ENCODE measurements around the gene UNK. TPM values are rescaled to one million over a fixed set of nuclear protein-coding genes. Genes with fewer than 3 reads are reported as not detected.

The UNK gene
- total and polyA plus RNA-seq, 2 donors, result 13.7 to 31.6 TPM

- Histone ChIP-seq H3K4me1 (ENCODE audit: control insufficient read depth in 2 of 2, insufficient read depth in 2 of 2, low read length in 2 of 2) (peaks cover 9 to 30% of the 10 kb centered on the region in 2 donors), H3K27ac (ENCODE audit: low read depth in 1 of 2, low read length in 1 of 2) (no peak overlapping the region), H3K4me3 (ENCODE audit: low read length in 2 of 2) (no peak overlapping the region), H3K36me3 (ENCODE audit: control insufficient read depth in 2 of 2, insufficient read depth in 2 of 2, low read length in 1 of 2) (peaks cover 43 to 52% of the 10 kb centered on the region in 2 donors), H3K27me3 (ENCODE audit: control insufficient read depth in 2 of 2, insufficient read depth in 1 of 2, low read length in 1 of 2) (no peaks in the 10 kb centered on the region), H3K9me3 (ENCODE audit: control insufficient read depth in 2 of 2, insufficient read depth in 1 of 2, low read length in 1 of 2) (no peaks in the 10 kb centered on the region)
- DNase-seq (ENCODE audit: low read depth in 6 of 9, low spot score in 9 of 9), result no peak
- 97% methylated on average over 36 of the region's 36 CpGs for WGBS
Measured at GRCh38 chr17:75839942-75840798, 55.6 kb downstream of the UNK start.

DNA sequence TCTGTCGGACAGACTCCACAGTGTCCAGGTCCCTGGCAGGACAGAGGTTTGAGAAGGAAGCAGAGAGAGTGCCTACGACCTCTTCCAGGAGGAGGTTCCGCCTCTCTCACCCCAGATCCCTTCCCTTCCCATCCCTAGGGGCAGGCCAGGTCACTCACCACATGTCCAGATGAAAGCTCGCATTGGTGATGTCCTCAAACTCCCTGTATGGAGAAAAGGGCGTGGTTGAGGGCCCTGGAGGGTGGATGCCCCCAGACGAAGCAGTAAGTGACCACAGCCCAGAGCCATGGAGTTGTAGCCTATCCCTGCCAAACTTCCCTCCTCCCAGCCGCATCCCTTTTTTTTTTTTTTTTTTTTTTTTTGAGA is 56.2 kb downstream of the UNK start:
- peaks cover 38 to 47% of the 10 kb centered on the region in 2 donors for H3K36me3 ChIP-seq (ENCODE audit: control insufficient read depth in 2 of 2, insufficient read depth in 2 of 2, low read length in 1 of 2)
- no peaks in the 10 kb centered on the region for H3K9me3 ChIP-seq (ENCODE audit: control insufficient read depth in 2 of 2, insufficient read depth in 1 of 2, low read length in 1 of 2)
- no peaks in the 10 kb centered on the region for H3K27me3 ChIP-seq (ENCODE audit: control insufficient read depth in 2 of 2, insufficient read depth in 1 of 2, low read length in 1 of 2)
- no peak overlapping the region for H3K4me3 ChIP-seq (ENCODE audit: low read length in 2 of 2)
- 90% methylated on average over 7 of the region's 7 CpGs for WGBS
- no peak for DNase-seq (ENCODE audit: low read depth in 6 of 9, low spot score in 9 of 9)
- no peak overlapping the region for H3K27ac ChIP-seq (ENCODE audit: low read depth in 1 of 2, low read length in 1 of 2)
- H3K4me1 ChIP-seq (ENCODE audit: control insufficient read depth in 2 of 2, insufficient read depth in 2 of 2, low read length in 2 of 2), result peaks cover 9 to 36% of the 10 kb centered on the region in 2 donors

- H3K4me3 ChIP-seq (ENCODE audit: low read length in 2 of 2), result peak overlapping the region in 1 of 2 donors; percentile 91
- no peaks in the 10 kb centered on the region for H3K9me3 ChIP-seq (ENCODE audit: control insufficient read depth in 2 of 2, insufficient read depth in 1 of 2, low read length in 1 of 2)
- no peaks in the 10 kb centered on the region for H3K27me3 ChIP-seq (ENCODE audit: control insufficient read depth in 2 of 2, insufficient read depth in 1 of 2, low read length in 1 of 2)
- H3K4me1 ChIP-seq (ENCODE audit: control insufficient read depth in 2 of 2, insufficient read depth in 2 of 2, low read length in 2 of 2), result peaks cover 9 to 42% of the 10 kb centered on the region in 2 donors
- no peak overlapping the region for H3K27ac ChIP-seq (ENCODE audit: low read depth in 1 of 2, low read length in 1 of 2)
- 93% methylated on average over 18 of the region's 18 CpGs for WGBS
- peaks cover 44 to 51% of the 10 kb centered on the region in 2 donors for H3K36me3 ChIP-seq (ENCODE audit: control insufficient read depth in 2 of 2, insufficient read depth in 2 of 2, low read length in 1 of 2)
- DNase-seq (ENCODE audit: low read depth in 6 of 9, low spot score in 9 of 9), result no peak
Measured at GRCh38 chr17:75842411-75842810, 57.8 kb downstream of the UNK start.

DNA sequence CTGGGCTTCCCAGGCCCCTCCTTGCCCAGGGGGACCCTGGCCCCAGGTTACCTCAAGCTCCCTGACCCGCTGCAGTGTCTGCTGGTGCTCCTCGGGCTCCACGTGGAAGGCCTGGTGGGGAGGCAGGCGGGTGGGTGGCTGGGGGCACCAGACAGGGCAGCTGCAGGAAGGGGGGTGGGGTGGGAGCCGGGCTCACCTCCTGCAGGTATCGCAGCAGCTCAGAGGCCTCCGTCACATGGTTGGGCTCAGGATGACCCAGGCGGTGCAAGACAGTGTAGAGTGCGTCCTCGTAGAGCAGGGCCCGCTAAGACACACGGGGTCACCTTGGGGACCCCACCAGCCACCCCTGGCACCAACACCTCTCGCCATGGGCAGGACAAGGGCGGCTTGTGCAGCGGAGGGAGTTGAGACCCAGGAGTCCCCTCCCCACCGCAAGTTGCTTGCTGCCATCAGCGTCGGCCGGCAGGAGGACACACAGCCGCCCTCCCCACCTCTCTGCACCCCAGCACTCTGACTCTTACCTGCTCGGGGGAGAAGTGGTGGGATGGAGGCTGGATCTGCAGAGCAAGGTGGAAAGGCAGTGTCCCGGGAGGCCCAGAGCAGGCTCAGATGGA is 58.5 kb downstream of the UNK start:
- no peak for DNase-seq (ENCODE audit: low read depth in 6 of 9, low spot score in 9 of 9)
- Histone ChIP-seq H3K27ac (ENCODE audit: low read depth in 1 of 2, low read length in 1 of 2) (peak overlapping the region; percentile 84 to 93), H3K4me1 (ENCODE audit: control insufficient read depth in 2 of 2, insufficient read depth in 2 of 2, low read length in 2 of 2) (peaks cover 9 to 42% of the 10 kb centered on the region in 2 donors), H3K27me3 (ENCODE audit: control insufficient read depth in 2 of 2, insufficient read depth in 1 of 2, low read length in 1 of 2) (no peaks in the 10 kb centered on the region), H3K36me3 (ENCODE audit: control insufficient read depth in 2 of 2, insufficient read depth in 2 of 2, low read length in 1 of 2) (peaks cover 45 to 52% of the 10 kb centered on the region in 2 donors), H3K9me3 (ENCODE audit: control insufficient read depth in 2 of 2, insufficient read depth in 1 of 2, low read length in 1 of 2) (no peaks in the 10 kb centered on the region), H3K4me3 (ENCODE audit: low read length in 2 of 2) (peak overlapping the region; percentile 68 to 91)
- WGBS, result 16% methylated on average over 22 of the region's 22 CpGs

DNA sequence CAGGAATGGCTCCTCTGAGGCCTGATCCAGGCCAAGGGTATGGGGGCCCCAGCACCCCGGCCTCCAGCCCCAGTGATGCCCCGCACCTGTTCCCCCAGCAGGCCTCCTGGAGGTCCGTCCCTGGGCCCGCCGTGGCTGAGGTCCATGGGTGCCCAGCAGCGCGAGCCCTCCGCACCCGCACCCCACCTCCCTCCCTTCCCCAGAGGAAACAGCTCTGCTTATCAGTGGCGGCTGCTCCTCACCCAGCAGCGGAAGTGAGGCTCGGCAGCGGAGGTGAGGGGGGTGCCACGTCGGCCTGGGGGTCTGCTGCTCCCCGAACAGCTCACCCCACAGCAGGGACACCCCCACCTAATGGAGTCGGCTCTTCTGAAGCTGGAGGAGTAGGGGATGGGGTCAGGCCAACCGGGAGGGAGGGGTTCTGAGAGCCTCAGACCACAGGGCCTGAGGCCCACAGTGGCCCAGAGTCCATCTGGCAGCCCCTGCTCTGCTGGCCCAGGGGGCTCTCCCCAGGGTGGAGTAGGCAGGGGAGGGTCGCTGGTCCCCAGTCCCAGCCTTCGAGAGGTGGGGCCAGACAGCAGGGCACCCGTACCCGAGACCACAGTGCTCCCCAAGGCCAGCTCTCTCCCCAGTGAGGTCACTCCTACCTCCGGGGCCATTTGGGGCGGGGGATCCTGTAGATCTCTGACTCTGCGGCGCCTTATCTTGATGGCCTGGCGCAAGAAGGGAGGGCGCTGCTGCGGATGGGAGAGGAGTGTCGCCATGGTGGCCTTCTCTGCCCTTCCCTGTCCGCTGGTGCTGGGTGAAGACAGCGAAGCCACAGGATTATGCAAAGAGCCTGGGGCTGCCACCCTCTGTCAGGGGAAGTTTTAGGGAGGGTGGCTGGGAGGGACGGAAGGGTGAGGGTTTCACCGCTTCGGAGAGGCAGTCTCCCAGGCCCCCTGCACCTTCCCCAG is 59.2 kb downstream of the UNK start, which contains the start of gene UNC13D:
TSS of gene UNC13D (minus strand) at position 828 of the 953 bp plus-strand sequence. CDS start at position 761, 67 bp downstream.
- Histone ChIP-seq H3K27ac (ENCODE audit: low read depth in 1 of 2, low read length in 1 of 2) (peak within 1 kb of the TSS; percentile 84 to 93), H3K4me1 (ENCODE audit: control insufficient read depth in 2 of 2, insufficient read depth in 2 of 2, low read length in 2 of 2) (peaks cover 9 to 50% of the 10 kb centered on the region in 2 donors), H3K4me3 (ENCODE audit: low read length in 2 of 2) (peak within 1 kb of the TSS; percentile 68 to 91), H3K9me3 (ENCODE audit: control insufficient read depth in 2 of 2, insufficient read depth in 1 of 2, low read length in 1 of 2) (peaks cover 0 to 4% of the 10 kb centered on the region in 2 donors), H3K36me3 (ENCODE audit: control insufficient read depth in 2 of 2, insufficient read depth in 2 of 2, low read length in 1 of 2) (peaks cover 47 to 55% of the 10 kb centered on the region in 2 donors), H3K27me3 (ENCODE audit: control insufficient read depth in 2 of 2, insufficient read depth in 1 of 2, low read length in 1 of 2) (no peaks in the 10 kb centered on the region)
- 6% methylated on average over 35 of the region's 35 CpGs for WGBS
- peak in 5 of 9 donors; percentile 56 to 84 (median 73) for DNase-seq (ENCODE audit: low read depth in 6 of 9, low spot score in 9 of 9)

DNA sequence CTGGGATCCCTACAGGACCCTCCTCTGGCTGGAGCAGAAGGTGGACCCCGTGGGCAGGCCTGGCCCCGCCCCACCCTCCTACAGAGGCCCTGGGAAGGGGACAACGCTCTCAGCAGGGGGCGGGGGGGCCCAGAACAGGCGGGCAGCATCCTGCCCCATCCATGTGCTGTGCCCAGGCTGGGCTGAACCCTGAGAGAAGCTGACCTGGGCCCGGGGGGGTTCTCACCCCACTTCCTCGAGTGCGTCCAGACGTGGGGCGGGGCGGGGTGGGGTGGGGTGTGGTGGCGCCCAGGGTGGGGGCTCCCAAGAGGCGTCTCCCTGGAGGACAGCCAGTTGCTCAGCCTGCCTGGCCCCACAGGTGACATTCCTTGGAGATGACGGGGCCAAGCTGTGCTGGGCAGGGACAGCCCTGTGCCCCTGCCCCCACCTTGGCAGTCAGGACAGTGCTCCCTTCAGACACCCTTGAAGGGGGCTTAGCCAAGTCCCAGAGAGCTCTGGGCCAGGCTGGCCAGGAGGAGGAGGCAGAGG is 60.0 kb downstream of the UNK start:
- Histone ChIP-seq H3K4me1 (ENCODE audit: control insufficient read depth in 2 of 2, insufficient read depth in 2 of 2, low read length in 2 of 2) (peaks cover 9 to 53% of the 10 kb centered on the region in 2 donors), H3K27ac (ENCODE audit: low read depth in 1 of 2, low read length in 1 of 2) (peak overlapping the region; percentile 84 to 93), H3K36me3 (ENCODE audit: control insufficient read depth in 2 of 2, insufficient read depth in 2 of 2, low read length in 1 of 2) (peaks cover 51 to 58% of the 10 kb centered on the region in 2 donors), H3K27me3 (ENCODE audit: control insufficient read depth in 2 of 2, insufficient read depth in 1 of 2, low read length in 1 of 2) (no peaks in the 10 kb centered on the region), H3K4me3 (ENCODE audit: low read length in 2 of 2) (peak overlapping the region; percentile 68 to 91), H3K9me3 (ENCODE audit: control insufficient read depth in 2 of 2, insufficient read depth in 1 of 2, low read length in 1 of 2) (peaks cover 0 to 6% of the 10 kb centered on the region in 2 donors)
- 27% methylated on average over 14 of the region's 14 CpGs for WGBS
- DNase-seq (ENCODE audit: low read depth in 6 of 9, low spot score in 9 of 9), result no peak

DNA sequence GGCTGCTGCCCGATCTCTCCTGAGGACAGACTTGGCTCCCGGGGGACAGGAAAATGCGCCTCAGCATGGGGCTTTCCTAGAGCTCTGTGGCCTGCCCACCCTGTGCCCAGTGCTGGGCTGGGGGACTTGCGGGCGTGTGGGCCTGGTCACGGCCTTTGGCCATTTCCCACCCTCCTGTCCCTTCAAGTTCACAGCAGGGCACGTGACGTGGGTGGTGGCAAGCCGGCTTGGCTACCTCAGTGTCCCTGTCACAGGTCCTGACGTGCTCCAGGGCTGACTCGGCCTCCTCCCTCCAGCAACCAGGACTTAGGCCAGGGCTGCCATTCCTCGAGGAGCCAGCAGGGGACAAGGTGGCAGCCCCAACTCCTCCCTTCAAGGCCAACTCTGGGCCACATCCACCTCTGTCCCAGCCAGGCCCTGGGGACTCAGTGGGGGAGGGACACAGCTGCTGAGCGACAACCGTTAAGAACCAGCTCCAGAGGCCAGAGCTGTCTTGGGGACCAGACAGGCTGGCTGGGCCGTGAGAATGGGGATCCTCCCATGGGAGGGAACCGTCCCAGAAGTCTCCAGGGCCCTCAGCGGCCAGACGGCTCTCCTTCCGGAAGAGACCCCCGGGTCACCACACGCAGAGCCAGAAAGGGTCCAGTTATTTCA is 60.6 kb downstream of the UNK start:
- H3K36me3 ChIP-seq (ENCODE audit: control insufficient read depth in 2 of 2, insufficient read depth in 2 of 2, low read length in 1 of 2), result peaks cover 50 to 57% of the 10 kb centered on the region in 2 donors
- 62% methylated on average over 21 of the region's 21 CpGs for WGBS
- H3K4me1 ChIP-seq (ENCODE audit: control insufficient read depth in 2 of 2, insufficient read depth in 2 of 2, low read length in 2 of 2), result peaks cover 9 to 55% of the 10 kb centered on the region in 2 donors
- H3K9me3 ChIP-seq (ENCODE audit: control insufficient read depth in 2 of 2, insufficient read depth in 1 of 2, low read length in 1 of 2), result peaks cover 0 to 6% of the 10 kb centered on the region in 2 donors
- peak in 2 of 9 donors; percentile 55 to 68 for DNase-seq (ENCODE audit: low read depth in 6 of 9, low spot score in 9 of 9)
- H3K27ac ChIP-seq (ENCODE audit: low read depth in 1 of 2, low read length in 1 of 2), result peak overlapping the region; percentile 48 to 59
- H3K4me3 ChIP-seq (ENCODE audit: low read length in 2 of 2), result no peak overlapping the region
- no peaks in the 10 kb centered on the region for H3K27me3 ChIP-seq (ENCODE audit: control insufficient read depth in 2 of 2, insufficient read depth in 1 of 2, low read length in 1 of 2)

Measured in thymus (tissue), 11 donors.